PC-3 (cell line): Measurements from ENCODE around the gene CBX6.

Experiments
- CTCF ChIP-seq: fragments of 300-600 bp; sonication (generic); conservative IDR thresholded peaks from 2 replicates; pipeline ENCODE4 v1.5.1; 2017; ENCODE audit warnings: antibody characterized with exemption, low read depth, mild to moderate bottlenecking, low read length
- EZH2 ChIP-seq: fragments of 300-600 bp; sonication (generic); IDR thresholded peaks from one replicate; pipeline ENCODE4 v1.6.1; 2017; ENCODE audit warnings: antibody characterized with exemption, mild to moderate bottlenecking, low read length; ENCODE audit not compliant: unreplicated experiment
- EZH2phosphoT487 ChIP-seq: fragments of 300-600 bp; sonication (generic); IDR thresholded peaks from 2 replicates; pipeline ENCODE4 v1.6.1; 2018; ENCODE audit warnings: mild to moderate bottlenecking, antibody characterized with exemption, low read length, borderline replicate concordance

- no peak for TF ChIP-seq CTCF
- no peak for TF ChIP-seq EZH2
- TF ChIP-seq EZH2phosphoT487 = no peak
These were observed 8.4 kb downstream of the CBX6 start for GRCh38 chr22:38863531-38864131.
